C4-2B (cell line): ENCODE measurements around the gene PTBP3.

Experiments
- H3K27ac ChIP-seq: fragments of 450-650 bp; 2 replicates; pipeline ENCODE4 v1.5.1; 2017
- CTCF ChIP-seq: fragments of 450-650 bp; conservative IDR thresholded peaks from 2 replicates; pipeline ENCODE4 v1.5.1; 2017; ENCODE audit warnings: mild to moderate bottlenecking
- ZFX ChIP-seq: fragments of 450-650 bp; IDR thresholded peaks from 2 replicates; pipeline ENCODE4 v1.6.1; 2017

The PTBP3 gene

GRCh38 chr9:112352209-112352608 lies 18.8 kb upstream of the PTBP3 start:
- TF ChIP-seq ZFX = no peak
- TF ChIP-seq CTCF = no peak

GRCh38 chr9:112351184-112351583 lies 17.8 kb upstream of the PTBP3 start:
- no peak for TF ChIP-seq CTCF
- H3K27ac ChIP-seq = no peak overlapping the region

More at GRCh38 chr9:112352209-112352608, 18.8 kb upstream of the PTBP3 start:
- no peak overlapping the region for H3K27ac ChIP-seq

GRCh38 chr9:112349008-112349333 lies 15.6 kb upstream of the PTBP3 start:
- no peak for TF ChIP-seq CTCF
- TF ChIP-seq ZFX = no peak
- H3K27ac ChIP-seq = no peak overlapping the region

- H3K27ac ChIP-seq = no peak overlapping the region
- TF ChIP-seq ZFX (no peak), CTCF (no peak)
Observed at GRCh38 chr9:112348257-112349007, 15.0 kb upstream of the PTBP3 start.

GRCh38 chr9:112341730-112342129 lies 8.3 kb upstream of the PTBP3 start:
- no peak for TF ChIP-seq CTCF
- no peak for TF ChIP-seq ZFX
- H3K27ac ChIP-seq = no peak overlapping the region

GRCh38 chr9:112339886-112340285 lies 6.5 kb upstream of the PTBP3 start:
- TF ChIP-seq CTCF (no peak), ZFX (no peak)
- no peak overlapping the region for H3K27ac ChIP-seq

GRCh38 chr9:112338561-112338960 lies 5.1 kb upstream of the PTBP3 start:
- H3K27ac ChIP-seq = no peak overlapping the region
- TF ChIP-seq CTCF = no peak
- no peak for TF ChIP-seq ZFX
